ENCODE measurements around the gene EGFL7.
"Not testable (repeated sequence)": the region's sequence is repeated elsewhere in the genome, so short reads cannot be mapped to it uniquely, and the experiment has no call there.

The EGFL7 gene

GRCh38 chr9:136709454-136710109, 46.9 kb downstream of the EGFL7 start:
- no peak overlapping the region for H3K4me3 ChIP-seq (ENCODE audit: control insufficient read depth, low read depth, low read length)
- TF ChIP-seq, protein P1, sequence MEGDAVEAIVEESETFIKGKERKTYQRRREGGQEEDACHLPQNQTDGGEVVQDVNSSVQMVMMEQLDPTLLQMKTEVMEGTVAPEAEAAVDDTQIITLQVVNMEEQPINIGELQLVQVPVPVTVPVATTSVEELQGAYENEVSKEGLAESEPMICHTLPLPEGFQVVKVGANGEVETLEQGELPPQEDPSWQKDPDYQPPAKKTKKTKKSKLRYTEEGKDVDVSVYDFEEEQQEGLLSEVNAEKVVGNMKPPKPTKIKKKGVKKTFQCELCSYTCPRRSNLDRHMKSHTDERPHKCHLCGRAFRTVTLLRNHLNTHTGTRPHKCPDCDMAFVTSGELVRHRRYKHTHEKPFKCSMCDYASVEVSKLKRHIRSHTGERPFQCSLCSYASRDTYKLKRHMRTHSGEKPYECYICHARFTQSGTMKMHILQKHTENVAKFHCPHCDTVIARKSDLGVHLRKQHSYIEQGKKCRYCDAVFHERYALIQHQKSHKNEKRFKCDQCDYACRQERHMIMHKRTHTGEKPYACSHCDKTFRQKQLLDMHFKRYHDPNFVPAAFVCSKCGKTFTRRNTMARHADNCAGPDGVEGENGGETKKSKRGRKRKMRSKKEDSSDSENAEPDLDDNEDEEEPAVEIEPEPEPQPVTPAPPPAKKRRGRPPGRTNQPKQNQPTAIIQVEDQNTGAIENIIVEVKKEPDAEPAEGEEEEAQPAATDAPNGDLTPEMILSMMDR (IDR thresholded peaks at IDR 0.05; ENCODE audit: control insufficient read depth, insufficient read depth, low read depth, low read length, missing control alignments), result no peak
- DNase-seq (ENCODE audit: low read depth), result no peak

DNA sequence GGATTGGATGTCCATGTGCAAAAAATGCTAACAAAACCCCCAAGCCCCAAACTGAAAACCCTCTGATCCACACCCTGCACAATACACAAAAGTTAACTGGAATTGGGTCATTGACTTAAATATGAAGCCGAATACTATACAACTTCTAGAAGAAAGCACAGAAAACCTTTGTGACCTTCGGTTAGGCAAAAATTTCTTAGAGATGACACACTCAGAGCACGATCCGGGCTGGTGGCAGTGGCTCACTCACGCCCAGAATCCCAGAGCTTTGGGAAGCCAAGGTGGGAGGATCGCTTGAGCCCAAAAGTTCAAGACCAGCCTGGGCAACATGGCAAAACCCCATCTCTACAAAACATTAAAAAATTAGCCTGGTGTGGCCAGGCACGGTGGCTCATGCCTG, 47.8 kb downstream of the EGFL7 start:
- no peak overlapping the region for H3K4me3 ChIP-seq (ENCODE audit: control insufficient read depth, low read depth, low read length)
- TF ChIP-seq, protein P1 (IDR thresholded peaks at IDR 0.05; ENCODE audit: control insufficient read depth, insufficient read depth, low read depth, low read length, missing control alignments), result no peak
- DNase-seq (ENCODE audit: low read depth), result no peak

- not testable (repeated sequence) for DNase-seq (ENCODE audit: low read depth)
Measured at GRCh38 chr9:136711219-136711648, 48.5 kb downstream of the EGFL7 start.

GRCh38 chr9:136711751-136712689, 49.3 kb downstream of the EGFL7 start, which contains the start of gene DIPK1B:
DIPK1B (plus strand) TSS chr9:136712572; CDS start chr9:136712666, 94 bp downstream.
- H3K4me3 ChIP-seq (ENCODE audit: control insufficient read depth, low read depth, low read length), result no peak within 1 kb of the TSS
- DNase-seq (ENCODE audit: low read depth), result no peak
- TF ChIP-seq, protein P1 (IDR thresholded peaks at IDR 0.05; ENCODE audit: control insufficient read depth, insufficient read depth, low read depth, low read length, missing control alignments), result no peak

More at GRCh38 chr9:136711219-136711648, 48.5 kb downstream of the EGFL7 start:
- not testable (repeated sequence) for H3K4me3 ChIP-seq (ENCODE audit: control insufficient read depth, low read depth, low read length)

- TF ChIP-seq, protein P1 (IDR thresholded peaks at IDR 0.05; ENCODE audit: control insufficient read depth, insufficient read depth, low read depth, low read length, missing control alignments), result no peak
- H3K4me3 ChIP-seq (ENCODE audit: control insufficient read depth, low read depth, low read length), result no peak overlapping the region
- DNase-seq (ENCODE audit: low read depth), result no peak
Measured at GRCh38 chr9:136712690-136713544, 50.2 kb downstream of the EGFL7 start.

GRCh38 chr9:136713550-136713949, 50.8 kb downstream of the EGFL7 start:
- TF ChIP-seq, protein P1 (IDR thresholded peaks at IDR 0.05; ENCODE audit: control insufficient read depth, insufficient read depth, low read depth, low read length, missing control alignments), result no peak
- DNase-seq (ENCODE audit: low read depth), result no peak
- H3K4me3 ChIP-seq (ENCODE audit: control insufficient read depth, low read depth, low read length), result no peak overlapping the region

Measured in AG09309 (cell line).